ENCODE results near the gene CSNK2A3.

CSNK2A3 gene

GRCh38 chr11:11347592-11347991 lies 5.5 kb downstream of the CSNK2A3 start:
- H3K9me3 ChIP-seq = no peaks in the 10 kb centered on the region
- peaks cover 0 to 16% (median 14%) of the 10 kb centered on the region in 4 donors for H3K4me1 ChIP-seq
- DNase-seq = no peak
- intact Hi-C loops (cut with DNase I; ENCODE audit: low total_unique reads) = no loop called here
- no peak overlapping the region for H3K4me3 ChIP-seq
- no peak overlapping the region for H3K27ac ChIP-seq
- no peaks in the 10 kb centered on the region for H3K36me3 ChIP-seq
- no peaks in the 10 kb centered on the region for H3K27me3 ChIP-seq
- TF ChIP-seq CTCF (IDR thresholded peaks at IDR 0.05) = no peak

GRCh38 chr11:11346303-11346702 lies 6.7 kb downstream of the CSNK2A3 start:
- peaks cover 0 to 5% (median 0%) of the 10 kb centered on the region in 3 donors for H3K36me3 ChIP-seq
- intact Hi-C loops (cut with DNase I; ENCODE audit: low total_unique reads) = no loop called here
- H3K4me1 ChIP-seq = peaks cover 0 to 14% (median 13%) of the 10 kb centered on the region in 4 donors
- DNase-seq = no peak
- TF ChIP-seq CTCF (IDR thresholded peaks at IDR 0.05) = no peak
- H3K27me3 ChIP-seq = no peaks in the 10 kb centered on the region
- no peaks in the 10 kb centered on the region for H3K9me3 ChIP-seq
- no peak overlapping the region for H3K27ac ChIP-seq
- H3K4me3 ChIP-seq = no peak overlapping the region

DNA sequence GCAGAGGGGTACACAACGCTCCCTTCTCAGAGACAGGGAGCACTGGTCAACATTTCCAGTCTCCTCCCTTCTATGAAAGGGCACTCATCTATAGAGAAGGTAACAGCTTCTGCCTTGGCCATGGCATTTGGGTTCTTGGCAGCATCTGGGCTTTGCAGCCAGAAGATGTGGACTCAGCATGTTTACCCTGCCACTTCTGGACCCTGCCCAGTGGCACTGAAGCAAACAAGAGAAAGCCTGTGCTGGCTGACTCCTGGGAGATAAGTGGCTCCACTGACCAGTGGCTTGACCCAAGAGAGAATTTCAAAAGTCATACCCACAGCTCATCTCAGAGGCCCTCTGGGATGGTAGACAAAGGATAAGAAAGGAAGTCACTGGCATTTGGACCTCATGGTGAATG lies 8.0 kb downstream of the CSNK2A3 start:
- no peak for TF ChIP-seq CTCF (IDR thresholded peaks at IDR 0.05)
- intact Hi-C loops (cut with DNase I; ENCODE audit: low total_unique reads) = no loop called here

DNA sequence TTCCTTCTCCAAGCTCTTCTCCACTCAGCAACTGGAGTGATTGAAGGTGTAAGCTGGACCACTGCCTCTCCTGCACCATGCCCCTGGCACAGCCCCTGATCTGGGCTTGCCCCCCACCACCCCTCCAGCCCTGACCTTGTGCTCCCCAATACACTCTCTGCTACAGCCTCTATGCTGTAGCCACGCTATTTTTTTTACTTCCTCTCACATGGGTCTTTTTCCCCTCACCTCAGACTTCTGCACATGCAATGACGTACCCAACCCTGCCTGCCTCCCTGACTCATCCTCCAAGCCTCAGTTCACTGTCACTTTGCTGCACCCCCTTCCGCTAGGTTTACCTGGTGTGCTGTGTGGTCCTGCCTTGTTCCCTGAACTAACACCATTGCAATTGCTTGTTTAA lies 9.0 kb downstream of the CSNK2A3 start:
- peaks cover 0 to 16% (median 5%) of the 10 kb centered on the region in 3 donors for H3K36me3 ChIP-seq
- H3K27me3 ChIP-seq = no peaks in the 10 kb centered on the region
- TF ChIP-seq CTCF (IDR thresholded peaks at IDR 0.05) = no peak
- H3K4me1 ChIP-seq = peaks cover 0 to 4% (median 0%) of the 10 kb centered on the region in 4 donors
- H3K27ac ChIP-seq = no peak overlapping the region
- no peaks in the 10 kb centered on the region for H3K9me3 ChIP-seq
- no peak overlapping the region for H3K4me3 ChIP-seq
- intact Hi-C loops (cut with DNase I; ENCODE audit: low total_unique reads) = no loop called here
- DNase-seq = no peak

More for the DNA sequence above, 8.0 kb downstream of the CSNK2A3 start:
- Histone ChIP-seq H3K27me3 (no peaks in the 10 kb centered on the region), H3K27ac (no peak overlapping the region), H3K9me3 (no peaks in the 10 kb centered on the region), H3K4me1 (peaks cover 0 to 8% (median 6%) of the 10 kb centered on the region in 4 donors), H3K36me3 (peaks cover 0 to 7% (median 5%) of the 10 kb centered on the region in 3 donors), H3K4me3 (no peak overlapping the region)
- DNase-seq = no peak

- TF ChIP-seq CTCF (IDR thresholded peaks at IDR 0.05) = no peak
- DNase-seq = no peak
- H3K4me1 ChIP-seq = no peaks in the 10 kb centered on the region
- H3K4me3 ChIP-seq = no peak overlapping the region
- H3K27ac ChIP-seq = peak overlapping the region in 1 of 2 donors; percentile 13
- no peaks in the 10 kb centered on the region for H3K9me3 ChIP-seq
- intact Hi-C loops (cut with DNase I; ENCODE audit: low total_unique reads) = no loop called here
- peaks cover 0 to 29% (median 5%) of the 10 kb centered on the region in 3 donors for H3K36me3 ChIP-seq
- H3K27me3 ChIP-seq = no peaks in the 10 kb centered on the region
Measured at GRCh38 chr11:11338304-11338703, 14.7 kb downstream of the CSNK2A3 start.

- H3K36me3 ChIP-seq = peaks cover 1 to 37% (median 9%) of the 10 kb centered on the region in 3 donors
- TF ChIP-seq CTCF (IDR thresholded peaks at IDR 0.05) = no peak
- H3K27me3 ChIP-seq = no peaks in the 10 kb centered on the region
- no peaks in the 10 kb centered on the region for H3K4me1 ChIP-seq
- no peak overlapping the region for H3K4me3 ChIP-seq
- no peaks in the 10 kb centered on the region for H3K9me3 ChIP-seq
- intact Hi-C loops (cut with DNase I; ENCODE audit: low total_unique reads) = no loop called here
- no peak overlapping the region for H3K27ac ChIP-seq
- no peak for DNase-seq
Measured at GRCh38 chr11:11336664-11337063, 16.4 kb downstream of the CSNK2A3 start.
